Sigmoid colon (tissue), 4 donors: ENCODE data around the gene MTURN.

Experiments
- POLR2A ChIP-seq, 2 donors: fragments of 450-650 bp; IDR thresholded peaks; one replicate each; pipeline ENCODE4 v1.6.1; 2016; ENCODE audit warnings: antibody characterized with exemption in 2 of 2, mild to moderate bottlenecking in 2 of 2, moderate library complexity in 2 of 2
- POLR2AphosphoS5 ChIP-seq, 4 donors: sonication (generic); formaldehyde crosslinking; IDR thresholded peaks; one replicate each; pipeline ENCODE4 v1.6.1; 2017; ENCODE audit warnings: antibody characterized with exemption in 4 of 4
- TF ChIP-seq, protein P1 (sequence below), 4 experiments: fragments of 450-650 bp in 3 of 4; fragments of 200-600 bp in 1 of 4; IDR thresholded peaks; one replicate each; pipeline ENCODE4 v1.5.1; 2016 to 2019; ENCODE audit warnings: antibody characterized with exemption in 4 of 4, mild to moderate bottlenecking in 3 of 4, moderate library complexity in 2 of 4

DNA sequence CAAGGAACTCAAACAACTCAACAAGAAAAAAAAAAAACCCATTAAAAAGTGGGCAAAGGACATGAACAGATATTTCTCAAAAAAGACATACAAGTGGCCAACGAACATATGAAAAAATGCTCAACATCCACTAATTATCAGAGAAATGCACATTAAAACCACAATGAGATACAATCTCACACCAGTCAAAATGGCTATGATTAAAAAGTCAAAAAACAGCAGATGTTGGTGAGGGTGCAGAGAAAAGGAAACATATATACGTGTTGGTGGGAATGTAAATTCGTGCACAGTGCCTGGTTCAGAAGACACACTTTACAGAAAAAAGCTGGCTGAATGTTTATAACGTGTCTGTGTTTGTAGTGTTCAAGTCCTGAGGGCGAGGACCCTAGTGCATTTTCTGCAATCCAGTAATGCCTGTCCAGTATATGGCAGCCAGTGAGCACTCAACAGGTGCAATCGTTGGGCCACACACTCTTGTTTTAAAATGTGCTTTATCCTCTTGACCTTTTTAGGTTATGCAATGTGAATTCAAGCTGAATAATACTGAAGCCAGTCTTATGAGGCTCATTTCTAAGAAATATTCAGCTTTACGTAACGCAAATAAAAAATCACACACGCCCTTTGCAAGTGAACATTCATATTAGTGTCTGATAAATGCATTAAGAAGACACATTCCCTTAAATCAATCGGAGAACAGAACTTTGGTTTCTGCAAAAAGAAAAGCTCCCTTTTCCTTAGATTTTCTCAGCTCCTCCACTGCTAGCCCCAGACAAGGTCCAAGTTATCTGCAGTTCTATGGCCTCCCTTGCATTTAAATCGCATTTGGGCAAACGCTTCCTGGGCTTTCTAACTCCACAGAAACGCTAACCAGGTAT, 813 bp upstream of the MTURN start:
- TF ChIP-seq POLR2AphosphoS5 (IDR thresholded peaks at IDR 0.05) (no peak), POLR2A (IDR thresholded peaks at IDR 0.05) (no peak)
- TF ChIP-seq, protein P1, sequence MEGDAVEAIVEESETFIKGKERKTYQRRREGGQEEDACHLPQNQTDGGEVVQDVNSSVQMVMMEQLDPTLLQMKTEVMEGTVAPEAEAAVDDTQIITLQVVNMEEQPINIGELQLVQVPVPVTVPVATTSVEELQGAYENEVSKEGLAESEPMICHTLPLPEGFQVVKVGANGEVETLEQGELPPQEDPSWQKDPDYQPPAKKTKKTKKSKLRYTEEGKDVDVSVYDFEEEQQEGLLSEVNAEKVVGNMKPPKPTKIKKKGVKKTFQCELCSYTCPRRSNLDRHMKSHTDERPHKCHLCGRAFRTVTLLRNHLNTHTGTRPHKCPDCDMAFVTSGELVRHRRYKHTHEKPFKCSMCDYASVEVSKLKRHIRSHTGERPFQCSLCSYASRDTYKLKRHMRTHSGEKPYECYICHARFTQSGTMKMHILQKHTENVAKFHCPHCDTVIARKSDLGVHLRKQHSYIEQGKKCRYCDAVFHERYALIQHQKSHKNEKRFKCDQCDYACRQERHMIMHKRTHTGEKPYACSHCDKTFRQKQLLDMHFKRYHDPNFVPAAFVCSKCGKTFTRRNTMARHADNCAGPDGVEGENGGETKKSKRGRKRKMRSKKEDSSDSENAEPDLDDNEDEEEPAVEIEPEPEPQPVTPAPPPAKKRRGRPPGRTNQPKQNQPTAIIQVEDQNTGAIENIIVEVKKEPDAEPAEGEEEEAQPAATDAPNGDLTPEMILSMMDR (IDR thresholded peaks at IDR 0.05) = no peak
